Measurements from ENCODE around the gene C11orf98. TPM values are rescaled to one million over a fixed set of nuclear protein-coding genes. Genes with fewer than 3 reads are reported as not detected.

C11orf98 gene
- total RNA-seq, 1 experiment from 2014 or later = 139 TPM

DNA sequence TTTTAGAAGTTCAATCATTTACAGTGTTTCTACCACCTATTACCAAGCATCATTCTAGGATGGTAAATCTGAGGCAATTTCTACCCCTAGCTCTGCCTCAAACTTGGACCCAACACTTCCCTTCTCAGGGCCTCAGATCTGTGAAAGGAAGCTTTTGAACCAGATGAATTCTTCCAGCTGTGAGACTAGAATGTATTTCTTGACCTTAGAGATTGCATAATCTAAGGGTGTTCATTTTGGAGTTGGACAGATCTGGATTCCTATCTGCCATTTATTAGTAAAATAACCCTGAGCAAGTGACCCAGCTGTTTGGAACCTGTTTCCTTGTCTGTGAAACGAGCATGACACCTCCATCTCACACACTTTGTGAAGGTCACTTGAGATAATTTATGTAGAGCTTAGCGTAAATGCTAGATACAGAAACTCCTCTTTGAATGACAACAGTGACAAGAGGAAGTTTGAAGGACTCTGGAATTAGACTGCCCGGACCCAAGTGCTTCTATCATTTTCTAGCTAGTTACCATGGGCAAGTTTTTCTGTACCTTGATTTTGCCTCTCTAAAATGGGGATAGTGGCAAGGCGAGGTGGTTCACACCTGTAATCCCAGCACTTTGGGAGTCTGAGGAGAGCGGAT lies 8.1 kb downstream of the C11orf98 start:
- H3K18ac ChIP-seq (ENCODE audit: insufficient read length, low read depth, low read length) = no peak overlapping the region
- H2AK5ac ChIP-seq (ENCODE audit: insufficient read length, low read length) = no peak overlapping the region
- Mint-ChIP-seq H3K27me3 (ENCODE audit: low read depth) (no peaks in the 10 kb centered on the region), H3K36me3 (ENCODE audit: insufficient read depth in 1 of 3, low read depth in 3 of 3) (peaks cover 0 to 11% (median 0%) of the 10 kb centered on the region in 3 experiments; a peak in 2 of 7 replicates), H3K9me3 (no peaks in the 10 kb centered on the region), H3K4me3 (no peak overlapping the region), H3K27ac (no peak overlapping the region), H3K4me1 (peaks cover 4 to 9% of the 10 kb centered on the region in 2 experiments)
- H4K20me1 ChIP-seq (ENCODE audit: control insufficient read depth, insufficient read depth, insufficient read length) = no peaks in the 10 kb centered on the region
- no peak overlapping the region for H3K23ac ChIP-seq (ENCODE audit: insufficient read length, low read depth, low read length)
- H2BK120ac ChIP-seq (ENCODE audit: low read depth, low read length, poor library complexity, severe bottlenecking) = no peak overlapping the region
- H4K91ac ChIP-seq (ENCODE audit: insufficient read length, low read depth, low read length) = no peak overlapping the region
- no peak overlapping the region for H2AFZ ChIP-seq (ENCODE audit: low read length)
- no peak overlapping the region for H3K4me2 ChIP-seq (ENCODE audit: insufficient read depth, insufficient read length, low read length)
- no peak overlapping the region for H3K14ac ChIP-seq (ENCODE audit: insufficient read depth, low read length)
- H4K5ac ChIP-seq (ENCODE audit: insufficient read length, low read depth, low read length) = no peak overlapping the region
- no peak overlapping the region for H3T11ph ChIP-seq (ENCODE audit: low read length)
- H2BK20ac ChIP-seq (ENCODE audit: low read depth, low read length, poor library complexity, severe bottlenecking) = no peak overlapping the region
- no peak for DNase-seq
- no CpG with 5 or more reads among the region's 5 CpGs for WGBS (ENCODE audit: extremely low coverage, insufficient read length, low lambda C conversion rate)
- peaks cover 2% of the 10 kb centered on the region; the same call in 1 of the 2 replicates for H3K79me2 ChIP-seq (ENCODE audit: insufficient read depth, low read length)
- H3K4ac ChIP-seq (ENCODE audit: low read depth, low read length) = no peak overlapping the region
- H3K9ac ChIP-seq (ENCODE audit: extremely low read depth, insufficient read length, low read length) = no peak overlapping the region
- no peaks in the 10 kb centered on the region for H3K9me3 ChIP-seq (ENCODE audit: control insufficient read depth, low read depth, low read length)
- H2BK15ac ChIP-seq (ENCODE audit: low read depth, low read length) = no peak overlapping the region
- no peak overlapping the region for H3K27ac ChIP-seq (ENCODE audit: insufficient read length, low read depth, low read length)
- no peak overlapping the region for H2BK5ac ChIP-seq (ENCODE audit: insufficient read length, low read length)
- H3K79me1 ChIP-seq (ENCODE audit: insufficient read depth, low read depth, low read length, poor library complexity, severe bottlenecking) = no peaks in the 10 kb centered on the region
- H3K23me2 ChIP-seq (ENCODE audit: insufficient read length, low read depth, low read length, poor library complexity, severe bottlenecking) = peaks cover 4% of the 10 kb centered on the region
- H4K8ac ChIP-seq (replicated peaks; ENCODE audit: insufficient read length, low read depth, low read length) = no peak overlapping the region
- H3K4me1 ChIP-seq (ENCODE audit: insufficient read depth, low read length) = no peaks in the 10 kb centered on the region
- TF ChIP-seq, protein P1, sequence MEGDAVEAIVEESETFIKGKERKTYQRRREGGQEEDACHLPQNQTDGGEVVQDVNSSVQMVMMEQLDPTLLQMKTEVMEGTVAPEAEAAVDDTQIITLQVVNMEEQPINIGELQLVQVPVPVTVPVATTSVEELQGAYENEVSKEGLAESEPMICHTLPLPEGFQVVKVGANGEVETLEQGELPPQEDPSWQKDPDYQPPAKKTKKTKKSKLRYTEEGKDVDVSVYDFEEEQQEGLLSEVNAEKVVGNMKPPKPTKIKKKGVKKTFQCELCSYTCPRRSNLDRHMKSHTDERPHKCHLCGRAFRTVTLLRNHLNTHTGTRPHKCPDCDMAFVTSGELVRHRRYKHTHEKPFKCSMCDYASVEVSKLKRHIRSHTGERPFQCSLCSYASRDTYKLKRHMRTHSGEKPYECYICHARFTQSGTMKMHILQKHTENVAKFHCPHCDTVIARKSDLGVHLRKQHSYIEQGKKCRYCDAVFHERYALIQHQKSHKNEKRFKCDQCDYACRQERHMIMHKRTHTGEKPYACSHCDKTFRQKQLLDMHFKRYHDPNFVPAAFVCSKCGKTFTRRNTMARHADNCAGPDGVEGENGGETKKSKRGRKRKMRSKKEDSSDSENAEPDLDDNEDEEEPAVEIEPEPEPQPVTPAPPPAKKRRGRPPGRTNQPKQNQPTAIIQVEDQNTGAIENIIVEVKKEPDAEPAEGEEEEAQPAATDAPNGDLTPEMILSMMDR (conservative IDR thresholded peaks at IDR 0.05) = no peak
- no peak overlapping the region for H2BK12ac ChIP-seq (ENCODE audit: insufficient read length, low read depth, low read length)
- no peak overlapping the region for H3K56ac ChIP-seq (ENCODE audit: insufficient read length, low read depth, low read length)
- no peaks in the 10 kb centered on the region for H3K27me3 ChIP-seq (ENCODE audit: insufficient read depth, low read length)
